SK-N-SH (cell line): ENCODE data around the gene ZNF736.
"Not testable (repeated sequence)": the region's sequence is repeated elsewhere in the genome, so short reads cannot be mapped to it uniquely, and the experiment has no call there.

Source experiments
- TEAD4 ChIP-seq: IDR thresholded peaks from 2 replicates; pipeline ENCODE4 v1.4.0; 2012; ENCODE audit warnings: mild to moderate bottlenecking, borderline replicate concordance; ENCODE audit not compliant: insufficient read depth
- TF ChIP-seq, protein P1 (sequence below): fragments of 200-600 bp; sonication (generic); IDR thresholded peaks from 2 replicates; pipeline ENCODE4 v1.6.1; 2017; ENCODE audit warnings: antibody characterized with exemption, mild to moderate bottlenecking, moderate library complexity

DNA sequence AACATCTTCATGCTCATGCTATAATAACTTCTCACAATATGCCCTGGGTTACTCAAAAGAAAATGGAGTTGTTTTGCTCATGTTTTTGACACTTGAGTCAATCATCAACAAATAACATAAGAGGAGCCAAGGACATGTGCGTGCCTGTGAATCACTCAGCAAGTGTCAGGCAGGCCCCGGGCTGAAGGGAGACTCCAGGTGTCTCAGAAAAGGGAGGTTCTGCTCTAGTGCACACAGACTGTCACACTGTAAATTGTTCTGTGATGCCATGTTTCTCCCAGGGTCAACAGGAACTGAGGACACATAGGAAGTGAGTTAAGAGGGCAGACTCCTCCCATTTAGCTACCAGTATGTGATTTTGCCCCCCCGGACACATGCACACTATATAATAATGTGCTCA is 10.4 kb downstream of the ZNF736 start:
- TF ChIP-seq, protein P1, sequence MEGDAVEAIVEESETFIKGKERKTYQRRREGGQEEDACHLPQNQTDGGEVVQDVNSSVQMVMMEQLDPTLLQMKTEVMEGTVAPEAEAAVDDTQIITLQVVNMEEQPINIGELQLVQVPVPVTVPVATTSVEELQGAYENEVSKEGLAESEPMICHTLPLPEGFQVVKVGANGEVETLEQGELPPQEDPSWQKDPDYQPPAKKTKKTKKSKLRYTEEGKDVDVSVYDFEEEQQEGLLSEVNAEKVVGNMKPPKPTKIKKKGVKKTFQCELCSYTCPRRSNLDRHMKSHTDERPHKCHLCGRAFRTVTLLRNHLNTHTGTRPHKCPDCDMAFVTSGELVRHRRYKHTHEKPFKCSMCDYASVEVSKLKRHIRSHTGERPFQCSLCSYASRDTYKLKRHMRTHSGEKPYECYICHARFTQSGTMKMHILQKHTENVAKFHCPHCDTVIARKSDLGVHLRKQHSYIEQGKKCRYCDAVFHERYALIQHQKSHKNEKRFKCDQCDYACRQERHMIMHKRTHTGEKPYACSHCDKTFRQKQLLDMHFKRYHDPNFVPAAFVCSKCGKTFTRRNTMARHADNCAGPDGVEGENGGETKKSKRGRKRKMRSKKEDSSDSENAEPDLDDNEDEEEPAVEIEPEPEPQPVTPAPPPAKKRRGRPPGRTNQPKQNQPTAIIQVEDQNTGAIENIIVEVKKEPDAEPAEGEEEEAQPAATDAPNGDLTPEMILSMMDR = not testable (repeated sequence)
- not testable (repeated sequence) for TF ChIP-seq TEAD4
